HG02840 (cell line): ENCODE data around the gene ASB11.

Experiments used
- ATAC-seq: cut with Tn5 transposase; IDR thresholded peaks from one replicate; pipeline ENCODE4 v1.9.1; 2021; ENCODE audit warnings: mild to moderate bottlenecking, moderate library complexity, moderate number of reproducible peaks; ENCODE audit not compliant: unreplicated experiment, low FRiP score

Gene ASB11, protein sequence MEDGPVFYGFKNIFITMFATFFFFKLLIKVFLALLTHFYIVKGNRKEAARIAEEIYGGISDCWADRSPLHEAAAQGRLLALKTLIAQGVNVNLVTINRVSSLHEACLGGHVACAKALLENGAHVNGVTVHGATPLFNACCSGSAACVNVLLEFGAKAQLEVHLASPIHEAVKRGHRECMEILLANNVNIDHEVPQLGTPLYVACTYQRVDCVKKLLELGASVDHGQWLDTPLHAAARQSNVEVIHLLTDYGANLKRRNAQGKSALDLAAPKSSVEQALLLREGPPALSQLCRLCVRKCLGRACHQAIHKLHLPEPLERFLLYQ

DNA sequence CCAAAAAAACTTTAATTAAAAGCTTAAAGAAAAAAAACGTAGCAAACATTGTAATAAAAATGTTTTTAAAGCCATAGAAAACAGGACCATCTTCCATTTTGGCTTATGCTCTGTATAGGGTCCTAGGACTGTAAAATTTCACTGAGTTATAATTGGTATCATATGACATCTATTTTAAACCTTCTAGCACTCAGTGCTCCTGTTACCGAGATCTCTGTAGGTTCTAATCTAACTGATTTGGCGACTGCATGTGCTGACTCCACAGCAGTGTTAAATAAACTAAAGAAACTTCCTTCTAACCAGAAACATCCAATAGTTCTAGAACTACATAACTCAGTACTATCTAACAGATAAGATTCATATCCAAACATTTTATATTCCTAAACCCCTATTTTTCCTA, at the start of gene ASB11:
Gene ASB11 (minus strand): TSS at position 132 of the 400 bp plus-strand sequence. CDS start 35 bp downstream, at position 97.
- no peak for ATAC-seq

DNA sequence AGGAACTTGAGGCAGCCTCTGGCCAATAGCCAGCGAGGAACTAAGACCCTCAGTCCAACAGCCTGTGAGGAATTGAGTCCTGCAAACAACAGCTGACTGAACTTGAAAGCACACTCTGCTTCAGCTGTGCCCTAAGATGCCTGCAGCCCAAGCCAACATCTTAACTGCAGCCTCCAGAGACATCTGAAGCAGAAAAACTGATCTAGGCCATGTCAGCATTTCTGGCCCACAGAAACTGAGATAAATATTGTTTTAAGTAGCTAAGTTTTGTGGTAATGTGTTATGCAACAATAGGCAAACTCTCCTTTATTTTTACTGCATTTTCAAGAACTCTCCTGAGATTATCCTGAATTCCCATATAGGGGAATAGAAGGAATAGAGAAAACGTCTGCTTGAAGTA, 44.3 kb upstream of the ASB11 start:
- ATAC-seq = no peak

DNA sequence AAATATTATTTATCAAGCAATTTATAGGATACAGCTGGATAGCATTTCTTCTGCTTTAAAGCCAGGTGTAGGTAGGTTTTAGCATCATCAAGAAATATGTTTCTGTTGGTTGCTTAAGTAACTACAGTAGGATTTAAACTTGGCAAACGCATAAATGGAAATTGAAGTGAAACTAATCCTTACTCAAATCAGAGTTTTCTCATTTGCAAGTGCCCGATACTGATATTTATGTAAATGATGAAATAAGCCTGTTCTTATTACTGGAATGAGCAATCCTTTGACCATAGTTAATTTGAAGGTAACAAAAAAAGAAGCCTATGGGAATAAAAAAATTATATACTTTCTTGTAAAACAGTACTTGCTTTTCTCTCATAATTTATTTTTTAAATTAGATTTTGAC, 43.1 kb upstream of the ASB11 start:
- ATAC-seq = no peak

DNA sequence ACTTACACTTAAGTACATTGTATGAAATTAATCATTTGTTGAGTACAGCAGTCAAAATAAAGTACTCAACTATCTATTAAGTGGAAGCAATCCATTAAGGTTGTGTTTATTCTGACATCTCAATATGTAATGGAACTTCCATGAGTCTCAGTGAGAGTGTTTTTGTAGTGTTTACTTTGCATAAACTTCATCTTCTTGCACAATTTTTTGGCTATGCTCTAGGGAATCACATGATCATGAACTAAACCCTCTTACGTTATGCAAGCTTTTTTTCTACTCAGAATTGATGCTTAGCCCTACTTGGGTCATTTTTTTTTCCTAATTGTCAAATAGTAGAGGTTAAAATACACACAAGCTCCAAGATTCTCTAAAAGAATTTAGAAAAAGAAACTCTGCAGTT, 41.0 kb upstream of the ASB11 start:
- ATAC-seq = no peak

DNA sequence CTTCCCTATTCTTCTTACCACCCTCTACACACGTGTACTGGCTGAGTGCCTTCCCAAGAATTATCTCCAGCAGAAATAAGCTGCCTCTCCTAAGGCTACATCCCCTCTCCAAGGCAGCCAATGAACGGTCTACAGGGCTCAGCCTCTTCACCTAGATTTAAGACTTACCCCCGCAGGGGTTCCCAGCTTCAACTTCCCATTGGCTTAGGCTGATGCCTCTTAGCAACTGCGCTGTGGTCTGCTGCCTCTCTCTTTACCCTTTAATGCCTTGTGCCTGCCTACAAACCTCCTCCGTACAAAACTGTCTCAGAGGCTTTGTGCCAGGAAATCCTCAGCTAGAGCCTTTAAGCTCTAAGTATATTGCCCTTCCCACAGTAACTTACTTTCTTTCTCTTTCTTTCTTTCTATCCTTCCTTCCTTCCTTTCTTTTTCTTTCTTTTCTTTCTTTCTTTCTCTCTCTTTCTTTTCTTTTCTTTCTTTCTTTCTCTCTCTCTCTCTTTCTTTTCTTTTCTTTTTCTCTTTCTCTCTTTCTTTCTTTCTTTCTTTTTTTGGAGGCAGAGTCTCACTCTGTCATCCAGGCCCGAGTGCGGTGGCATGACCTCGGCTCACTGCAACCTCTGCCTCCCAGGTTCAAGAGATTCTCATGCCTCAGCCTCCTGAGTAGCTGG, 35.0 kb upstream of the ASB11 start:
- ATAC-seq = no peak

- ATAC-seq = no peak
Measured at GRCh38 chrX:15349046-15349445, 33.6 kb upstream of the ASB11 start.

GRCh38 chrX:15345976-15346375, 30.5 kb upstream of the ASB11 start:
- ATAC-seq = no peak

- no peak for ATAC-seq
Measured at GRCh38 chrX:15344106-15344505, 28.7 kb upstream of the ASB11 start.

- no peak for ATAC-seq
Measured at GRCh38 chrX:15343075-15343476, 27.6 kb upstream of the ASB11 start.

DNA sequence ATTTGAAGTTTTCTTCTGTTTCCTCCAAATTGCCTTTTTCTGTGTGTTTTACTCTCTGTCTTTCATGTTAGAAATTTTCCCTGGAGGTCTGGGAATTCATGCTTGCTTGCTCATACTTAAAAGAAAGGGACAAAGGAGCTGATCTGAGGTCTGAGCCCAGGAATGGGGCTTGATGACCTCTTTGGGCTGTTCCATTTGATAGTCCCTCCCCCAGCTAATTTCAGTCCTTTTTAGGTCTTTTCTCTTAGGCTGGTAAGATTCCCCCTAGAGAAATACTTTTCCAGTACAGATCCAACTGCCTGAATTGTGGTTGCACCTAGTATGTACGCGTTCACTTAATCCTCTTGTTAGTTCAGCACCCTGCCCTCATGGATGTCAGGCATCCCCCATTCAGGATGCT, 25.4 kb upstream of the ASB11 start:
- ATAC-seq = no peak

GRCh38 chrX:15336023-15336413, 20.6 kb upstream of the ASB11 start:
- no peak for ATAC-seq

GRCh38 chrX:15335135-15336022, 19.9 kb upstream of the ASB11 start, which contains the start of gene PIGA:
Gene PIGA (minus strand): TSS chrX:15335523. CDS start chrX:15331930, 3,593 bp downstream.
- peak; percentile 100 for ATAC-seq

DNA sequence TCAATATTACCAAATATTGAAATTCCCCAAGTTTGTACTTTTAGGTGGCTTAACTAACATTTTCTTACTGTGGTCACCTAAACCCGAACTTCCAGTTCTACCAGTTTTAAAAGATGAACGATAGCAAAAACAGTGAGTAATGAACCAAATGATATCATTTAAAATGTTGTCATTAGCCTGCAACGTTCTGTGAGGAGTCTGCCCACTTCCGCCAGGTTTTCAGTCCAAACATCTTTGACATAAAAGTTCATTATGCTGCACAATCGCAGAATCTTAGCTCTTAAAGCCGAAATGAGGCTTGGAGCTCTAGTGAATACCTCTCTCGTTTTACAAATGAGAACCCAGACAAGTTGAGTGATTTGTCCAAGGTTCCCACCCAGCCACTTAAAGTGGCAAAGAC, 19.1 kb upstream of the ASB11 start:
- no peak for ATAC-seq

DNA sequence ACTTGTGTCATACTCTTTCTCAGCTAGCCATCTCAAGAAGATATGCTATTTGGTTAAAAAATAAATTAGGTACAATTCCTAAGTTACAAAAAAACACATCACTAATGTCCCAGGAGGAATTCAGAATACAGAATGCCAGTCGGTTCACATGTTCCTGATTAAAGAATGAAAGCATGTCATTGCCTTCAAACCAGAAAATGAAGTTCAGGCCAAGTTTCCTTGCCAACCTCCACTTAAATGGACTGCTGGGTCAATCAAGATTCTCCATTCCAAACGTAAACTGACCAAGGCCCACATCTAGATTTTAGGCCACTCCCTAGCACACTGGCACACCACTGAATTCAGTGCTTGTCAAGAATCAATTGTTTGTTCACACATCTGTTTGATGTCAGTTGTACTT, 13.4 kb upstream of the ASB11 start:
- ATAC-seq = no peak

GRCh38 chrX:15328131-15328530, 12.7 kb upstream of the ASB11 start:
- ATAC-seq = no peak

DNA sequence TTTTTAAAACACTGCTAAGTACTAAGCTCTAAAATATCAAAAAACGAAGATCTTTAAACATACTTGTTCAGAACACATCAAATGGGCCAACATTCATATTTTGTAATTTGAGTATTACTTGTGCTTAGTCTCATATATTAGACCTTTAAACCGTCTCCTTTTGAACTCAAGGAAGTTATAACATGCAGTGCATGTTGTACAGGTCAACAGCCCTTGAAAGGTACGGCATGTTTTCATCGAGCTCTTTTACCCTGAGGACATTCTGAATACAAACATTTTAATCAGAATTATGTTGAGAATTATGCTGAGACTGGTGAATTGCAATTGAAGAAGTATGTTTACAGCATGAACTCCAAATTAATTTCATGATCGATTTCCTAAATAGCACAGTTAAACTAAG, 7.0 kb upstream of the ASB11 start:
- ATAC-seq = no peak

GRCh38 chrX:15322072-15322471, 6.6 kb upstream of the ASB11 start:
- no peak for ATAC-seq

- no peak for ATAC-seq
Measured at GRCh38 chrX:15321447-15321846, 6.0 kb upstream of the ASB11 start.

- ATAC-seq = no peak
Measured at GRCh38 chrX:15320297-15320696, 4.9 kb upstream of the ASB11 start.

DNA sequence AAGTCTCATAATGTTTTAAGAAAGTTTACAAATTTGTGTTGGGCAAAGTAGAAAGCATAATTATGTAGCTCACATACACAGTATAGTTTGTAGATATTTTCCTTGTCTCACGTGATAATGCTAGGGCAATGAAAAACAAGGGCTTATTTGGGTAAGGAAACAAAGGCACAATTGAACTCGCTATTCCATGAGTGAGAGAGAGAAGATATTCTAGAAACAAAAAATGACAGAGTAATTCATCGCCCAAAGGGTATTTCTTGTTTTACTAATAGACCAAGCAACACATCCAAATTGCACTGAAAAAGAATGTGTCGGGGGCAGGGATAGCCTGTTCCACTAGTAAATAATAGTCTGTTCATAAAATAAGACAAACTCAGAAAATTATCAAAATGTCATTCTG, 3.6 kb upstream of the ASB11 start:
- ATAC-seq = no peak

DNA sequence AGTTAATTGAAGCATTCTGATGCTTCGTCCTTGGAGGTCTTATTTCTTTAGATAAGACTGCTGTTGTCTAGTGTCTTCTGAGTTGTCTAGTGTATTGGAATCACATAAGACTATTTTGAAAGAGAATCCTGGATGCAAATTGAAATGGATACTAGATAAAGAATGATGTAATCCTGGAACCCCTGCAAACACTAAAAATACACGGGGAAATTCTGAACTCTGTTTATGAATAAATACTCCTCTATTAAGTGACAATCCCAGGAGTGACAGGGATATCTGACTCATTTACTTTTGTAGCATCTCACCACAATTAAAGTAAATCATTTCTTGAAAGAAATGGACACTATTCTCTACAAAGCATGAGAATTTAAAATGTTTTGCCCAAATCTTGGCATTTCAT, 968 bp downstream of the ASB11 start:
- no peak for ATAC-seq
